Erythroblast (primary cell): Measurements from ENCODE around the gene PDZRN3.

Experiments
- DNase-seq, 2 experiments: peaks; one replicate each; lab custom pipeline; 2025; lab: John Stamatoyannopoulos, UW
- GATA1 ChIP-seq: IDR thresholded peaks from 2 replicates; pipeline ENCODE4 v1.6.1; 2011; ENCODE audit warnings: low read depth, mild to moderate bottlenecking, control low read depth, low read length, moderate library complexity
- POLR2A ChIP-seq: IDR thresholded peaks from 2 replicates; pipeline ENCODE4 v1.6.1; 2011; ENCODE audit warnings: mild to moderate bottlenecking, low read length

PDZRN3 gene

GRCh38 chr3:73547427-73548248 lies 77.1 kb downstream of the PDZRN3 start:
- TF ChIP-seq GATA1 (no peak), POLR2A (no peak)
- DNase-seq: no peak

GRCh38 chr3:73546961-73547360 lies 77.8 kb downstream of the PDZRN3 start:
- DNase-seq: no peak
- TF ChIP-seq GATA1 (no peak), POLR2A (no peak)

- TF ChIP-seq POLR2A (no peak), GATA1 (no peak)
- no peak for DNase-seq
Observed at GRCh38 chr3:73543412-73543811, 81.3 kb downstream of the PDZRN3 start.

GRCh38 chr3:73542136-73542535 lies 82.6 kb downstream of the PDZRN3 start:
- no peak for DNase-seq
- TF ChIP-seq POLR2A (no peak), GATA1 (no peak)

GRCh38 chr3:73540969-73541740 lies 83.6 kb downstream of the PDZRN3 start:
- no peak for DNase-seq

GRCh38 chr3:73538486-73538885 lies 86.3 kb downstream of the PDZRN3 start:
- no peak for DNase-seq
- TF ChIP-seq GATA1: no peak
- TF ChIP-seq POLR2A: no peak

More at GRCh38 chr3:73540969-73541740, 83.6 kb downstream of the PDZRN3 start:
- no peak for TF ChIP-seq GATA1
- no peak for TF ChIP-seq POLR2A

GRCh38 chr3:73536952-73537351 lies 87.8 kb downstream of the PDZRN3 start:
- TF ChIP-seq POLR2A (no peak), GATA1 (no peak)
- no peak for DNase-seq

- TF ChIP-seq GATA1: no peak
- TF ChIP-seq POLR2A: no peak
- no peak for DNase-seq
Observed at GRCh38 chr3:73536336-73536895, 88.3 kb downstream of the PDZRN3 start.

GRCh38 chr3:73535931-73536330 lies 88.8 kb downstream of the PDZRN3 start:
- DNase-seq: no peak
- TF ChIP-seq GATA1: no peak
- TF ChIP-seq POLR2A: no peak

GRCh38 chr3:73535137-73535536 lies 89.6 kb downstream of the PDZRN3 start:
- DNase-seq: no peak
- TF ChIP-seq GATA1 (no peak), POLR2A (no peak)

- no peak for DNase-seq
- TF ChIP-seq GATA1 (no peak), POLR2A (no peak)
Observed at GRCh38 chr3:73530022-73530396, 94.7 kb downstream of the PDZRN3 start.

- no peak for TF ChIP-seq GATA1
- no peak for TF ChIP-seq POLR2A
- DNase-seq: no peak
Observed at GRCh38 chr3:73529308-73530021, 95.3 kb downstream of the PDZRN3 start.

GRCh38 chr3:73525591-73525990 lies 99.2 kb downstream of the PDZRN3 start:
- no peak for TF ChIP-seq GATA1
- no peak for TF ChIP-seq POLR2A

More at GRCh38 chr3:73525591-73525990, 99.2 kb downstream of the PDZRN3 start:
- DNase-seq: no peak
